Bronchial epithelial cell (primary cell): ENCODE results near the gene ARHGAP8. TPM values are rescaled to one million over a fixed set of nuclear protein-coding genes. Genes with fewer than 3 reads are reported as not detected.
"Not testable (repeated sequence)": the region's sequence is repeated elsewhere in the genome, so short reads cannot be mapped to it uniquely, and the experiment has no call there.

Experiments
- DNase-seq: peaks from one replicate; pipeline ENCODE4 v3.0.0-alpha.2; 2010; ENCODE audit warnings: low read depth
- FAIRE-seq: peaks from 2 replicates; lab custom pipeline; 2011; peaks lifted over from hg19 to GRCh38; lab: Jason Lieb, UNC
- H3K27me3 ChIP-seq: 2 replicates; pipeline ENCODE4 v1.5.1; 2011; ENCODE audit warnings: low read length; ENCODE audit not compliant: control insufficient read depth, insufficient read depth
- H3K36me3 ChIP-seq: 2 replicates; pipeline ENCODE4 v1.5.1; 2011; ENCODE audit warnings: low read length; ENCODE audit not compliant: control insufficient read depth, insufficient read depth
- H3K4me3 ChIP-seq: 2 replicates; pipeline ENCODE4 v1.5.1; 2011; ENCODE audit warnings: mild to moderate bottlenecking, low read depth, low read length, control low read depth
- CTCF ChIP-seq: IDR thresholded peaks from 2 replicates; pipeline ENCODE4 v1.5.1; 2011; ENCODE audit warnings: mild to moderate bottlenecking, moderate library complexity, low read length, control low read depth, inconsistent platforms; ENCODE audit not compliant: insufficient read depth, severe bottlenecking
- total RNA-seq: library from RNA; depleted of rRNA; stranded (reverse); fragments of >200 nt; gene quantifications from 2 replicates; pipeline ENCODE4 v1.2.1, GENCODE V29; 2014

ARHGAP8 gene
- total RNA-seq, 1 donor from 2014 or later = 15.0 TPM

DNA sequence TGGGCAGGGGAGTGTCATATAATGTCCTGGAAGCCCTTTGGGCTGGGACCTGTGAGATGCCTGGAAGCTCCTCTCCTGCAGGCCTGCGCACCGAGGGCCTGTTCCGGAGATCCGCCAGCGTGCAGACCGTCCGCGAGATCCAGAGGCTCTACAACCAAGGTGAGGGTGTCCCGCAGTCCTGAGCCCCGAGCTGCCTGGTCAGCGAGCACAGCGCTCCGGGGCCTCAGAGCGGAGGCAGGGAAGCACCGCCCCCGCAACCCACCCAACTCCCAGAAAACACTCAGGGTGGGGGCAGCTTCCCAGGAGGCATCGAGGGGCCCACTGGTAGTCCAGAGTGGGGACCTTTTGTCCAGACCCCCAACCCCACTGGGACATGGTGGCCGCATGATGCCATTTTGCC is 95.5 kb downstream of the ARHGAP8 start:
- DNase-seq = no peak
- Histone ChIP-seq H3K27me3 (no peaks in the 10 kb centered on the region), H3K36me3 (peaks cover 10% of the 10 kb centered on the region), H3K4me3 (no peak overlapping the region)
- no peak for TF ChIP-seq CTCF
- FAIRE-seq = no peak

DNA sequence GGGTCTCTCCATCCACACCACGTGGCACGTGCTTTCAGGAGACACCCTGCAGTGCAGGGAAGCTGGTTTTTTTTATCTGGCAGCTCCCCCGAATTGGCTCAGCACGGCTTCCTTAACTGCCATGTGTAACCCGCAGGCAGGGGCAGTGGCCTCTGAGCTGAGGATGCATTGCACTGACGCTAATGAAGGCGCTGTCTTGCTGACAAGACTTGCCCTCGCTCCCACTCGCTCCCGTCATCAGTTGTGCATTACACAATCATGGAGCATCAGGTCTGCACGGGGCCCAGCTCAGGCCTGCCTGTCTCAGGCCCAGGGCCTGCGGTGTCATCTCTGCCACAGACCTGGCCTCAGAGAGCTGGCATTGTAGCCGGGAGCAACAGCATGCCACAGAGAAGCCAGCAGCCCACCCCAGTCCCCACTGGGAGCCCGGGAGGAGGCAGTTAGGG is 95.9 kb downstream of the ARHGAP8 start:
- FAIRE-seq (no peak), DNase-seq (no peak)
- no peak overlapping the region for H3K4me3 ChIP-seq
- TF ChIP-seq CTCF = no peak
- peaks cover 10% of the 10 kb centered on the region for H3K36me3 ChIP-seq
- no peaks in the 10 kb centered on the region for H3K27me3 ChIP-seq

DNA sequence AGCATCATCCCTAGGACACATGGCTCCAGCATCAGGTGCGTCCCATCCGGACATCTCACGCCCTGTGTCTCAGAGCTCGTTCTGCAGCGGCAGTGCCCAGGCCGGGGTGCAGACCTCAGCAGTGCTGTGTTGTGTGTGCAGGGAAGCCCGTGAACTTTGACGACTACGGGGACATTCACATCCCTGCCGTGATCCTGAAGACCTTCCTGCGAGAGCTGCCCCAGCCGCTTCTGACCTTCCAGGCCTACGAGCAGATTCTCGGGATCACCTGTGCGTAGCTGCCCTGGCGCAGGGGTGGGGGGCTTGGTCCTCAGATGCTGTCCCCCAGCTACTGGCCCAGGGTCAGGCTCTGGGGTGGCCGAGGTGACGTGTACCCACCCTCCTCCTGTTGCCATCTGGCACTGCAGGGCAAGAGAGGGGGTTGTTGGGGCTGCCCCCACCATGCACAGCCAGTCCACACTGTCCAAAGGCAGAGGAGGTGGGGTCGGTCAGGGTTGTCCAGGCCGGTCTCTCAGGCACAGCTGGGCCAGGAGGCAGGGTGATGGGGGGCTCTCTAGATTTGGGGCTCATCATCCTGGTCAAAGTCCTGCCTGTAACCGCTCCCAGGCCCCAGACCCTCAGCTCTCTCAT is 96.5 kb downstream of the ARHGAP8 start:
- DNase-seq (no peak), FAIRE-seq (no peak)
- H3K27me3 ChIP-seq = no peaks in the 10 kb centered on the region
- no peak overlapping the region for H3K4me3 ChIP-seq
- H3K36me3 ChIP-seq = peaks cover 10% of the 10 kb centered on the region
- no peak for TF ChIP-seq CTCF

DNA sequence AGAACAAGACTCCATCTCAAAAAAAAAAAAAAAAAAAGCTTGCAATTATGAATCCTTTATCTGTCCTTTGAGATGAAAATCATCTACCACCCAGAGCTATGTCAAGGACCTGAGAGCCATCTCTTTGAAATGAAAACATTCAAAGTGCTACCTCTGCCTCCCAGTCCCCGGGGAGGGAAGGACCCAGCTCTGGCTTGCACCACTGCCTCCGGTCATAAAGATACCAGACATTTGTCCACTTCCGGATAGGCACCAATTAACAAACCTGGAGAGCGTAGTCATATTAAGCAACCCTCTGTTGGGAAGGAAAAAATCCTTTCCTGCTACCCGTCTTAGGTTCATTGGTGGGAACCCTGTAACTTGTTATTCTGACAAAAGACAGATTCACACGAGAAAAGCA is 98.6 kb downstream of the ARHGAP8 start:
- TF ChIP-seq CTCF = no peak
- FAIRE-seq (no peak), DNase-seq (no peak)
- H3K4me3 ChIP-seq = no peak overlapping the region
- H3K36me3 ChIP-seq = peaks cover 9% of the 10 kb centered on the region
- no peaks in the 10 kb centered on the region for H3K27me3 ChIP-seq

- not testable (repeated sequence) for FAIRE-seq
Observed at GRCh38 chr22:44854641-44855040, 102.3 kb downstream of the ARHGAP8 start.

GRCh38 chr22:44855855-44856254 is 103.5 kb downstream of the ARHGAP8 start:
- H3K27me3 ChIP-seq = no peaks in the 10 kb centered on the region
- peaks cover 1% of the 10 kb centered on the region for H3K36me3 ChIP-seq
- DNase-seq = no peak
- FAIRE-seq = peak; percentile 72
- no peak overlapping the region for H3K4me3 ChIP-seq
- TF ChIP-seq CTCF = no peak

More at GRCh38 chr22:44854641-44855040, 102.3 kb downstream of the ARHGAP8 start:
- H3K27me3 ChIP-seq, H3K36me3 ChIP-seq, DNase-seq, H3K4me3 ChIP-seq: not testable (repeated sequence)

GRCh38 chr22:44858819-44859218 is 106.4 kb downstream of the ARHGAP8 start:
- FAIRE-seq (peak; percentile 7), DNase-seq (peak; percentile 15)
- H3K36me3 ChIP-seq = not testable (repeated sequence)

More at GRCh38 chr22:44858819-44859218, 106.4 kb downstream of the ARHGAP8 start:
- H3K27me3 ChIP-seq, H3K4me3 ChIP-seq: not testable (repeated sequence)
